ENCODE data around the gene SLAMF6.
"Not testable (repeated sequence)": the region's sequence is repeated elsewhere in the genome, so short reads cannot be mapped to it uniquely, and the experiment has no call there.

The SLAMF6 gene

GRCh38 chr1:160504651-160505050, 18.4 kb downstream of the SLAMF6 start:
- no peak for DNase-seq (ENCODE audit: low read depth in 2 of 2)

- DNase-seq (ENCODE audit: low read depth in 2 of 2): no peak
These were observed 20.0 kb downstream of the SLAMF6 start for GRCh38 chr1:160503087-160503486.

- no peak for DNase-seq (ENCODE audit: low read depth in 2 of 2)
These were observed 22.6 kb downstream of the SLAMF6 start for GRCh38 chr1:160500321-160500990.

GRCh38 chr1:160499631-160500030, 23.4 kb downstream of the SLAMF6 start:
- DNase-seq (ENCODE audit: low read depth in 2 of 2): no peak

- DNase-seq (ENCODE audit: low read depth in 2 of 2): not testable (repeated sequence)
These were observed 24.6 kb downstream of the SLAMF6 start for GRCh38 chr1:160498301-160499065.

GRCh38 chr1:160496334-160496733, 26.7 kb downstream of the SLAMF6 start:
- no peak for DNase-seq (ENCODE audit: low read depth in 2 of 2)

- DNase-seq (ENCODE audit: low read depth in 2 of 2): no peak
These were observed 28.4 kb downstream of the SLAMF6 start for GRCh38 chr1:160494620-160495019.

GRCh38 chr1:160492617-160493016, 30.4 kb downstream of the SLAMF6 start:
- DNase-seq (ENCODE audit: low read depth in 2 of 2): no peak

GRCh38 chr1:160491981-160492380, 31.1 kb downstream of the SLAMF6 start:
- no peak for DNase-seq (ENCODE audit: low read depth in 2 of 2)

GRCh38 chr1:160491017-160491416, 32.0 kb downstream of the SLAMF6 start:
- no peak for DNase-seq (ENCODE audit: low read depth in 2 of 2)

- no peak for DNase-seq (ENCODE audit: low read depth in 2 of 2)
These were observed 33.4 kb downstream of the SLAMF6 start for GRCh38 chr1:160489513-160490261.

GRCh38 chr1:160488347-160489058, 34.6 kb downstream of the SLAMF6 start:
- DNase-seq (ENCODE audit: low read depth in 2 of 2): no peak

- no peak for DNase-seq (ENCODE audit: low read depth in 2 of 2)
These were observed 36.6 kb downstream of the SLAMF6 start for GRCh38 chr1:160486453-160486852.

- no peak for DNase-seq (ENCODE audit: low read depth in 2 of 2)
These were observed 39.4 kb downstream of the SLAMF6 start for GRCh38 chr1:160483505-160484185.

GRCh38 chr1:160481979-160482596, 41.0 kb downstream of the SLAMF6 start:
- no peak for DNase-seq (ENCODE audit: low read depth in 2 of 2)

GRCh38 chr1:160480781-160481180, 42.3 kb downstream of the SLAMF6 start:
- DNase-seq (ENCODE audit: low read depth in 2 of 2): not testable (repeated sequence)

GRCh38 chr1:160479091-160479490, 44.0 kb downstream of the SLAMF6 start:
- DNase-seq (ENCODE audit: low read depth in 2 of 2): not testable (repeated sequence)

GRCh38 chr1:160474392-160475242, 48.4 kb downstream of the SLAMF6 start:
- DNase-seq (ENCODE audit: low read depth in 2 of 2): no peak

GRCh38 chr1:160472112-160472511, 50.9 kb downstream of the SLAMF6 start:
- no peak for DNase-seq (ENCODE audit: low read depth in 2 of 2)

- no peak for DNase-seq (ENCODE audit: low read depth in 2 of 2)
These were observed 51.8 kb downstream of the SLAMF6 start for GRCh38 chr1:160471253-160471652.
